ENCODE measurements around the gene KIF1A.
"Not testable (repeated sequence)": the region's sequence is repeated elsewhere in the genome, so short reads cannot be mapped to it uniquely, and the experiment has no call there.

The KIF1A gene

DNA sequence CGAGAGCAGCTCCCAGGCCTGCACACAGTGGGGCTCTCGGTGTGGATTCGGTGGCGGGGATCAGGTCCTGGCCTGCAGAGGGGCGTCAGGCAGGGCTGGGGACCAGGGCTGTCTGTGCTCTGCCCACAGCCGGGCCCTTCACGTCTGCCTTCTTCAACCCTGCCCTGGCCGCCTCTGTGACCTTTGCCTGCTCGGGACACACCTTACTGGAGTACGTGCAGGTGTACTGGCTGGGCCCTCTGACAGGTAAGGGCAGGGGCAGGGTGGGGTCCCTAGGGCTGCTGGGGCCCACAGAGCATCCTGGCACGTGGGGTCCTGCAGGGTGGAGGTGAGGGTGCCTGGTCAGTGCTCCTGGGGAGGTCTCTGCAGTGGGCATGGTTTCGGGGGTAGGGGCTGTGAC is 125.7 kb downstream of the KIF1A start:
- not testable (repeated sequence) for H3K36me3 ChIP-seq (ENCODE audit: insufficient read depth, low read length); H3K4me1 ChIP-seq (ENCODE audit: insufficient read depth, low read length); H3K9me3 ChIP-seq (ENCODE audit: control insufficient read depth, insufficient read depth, low read length); H3K9ac ChIP-seq (ENCODE audit: low read depth, low read length)

DNA sequence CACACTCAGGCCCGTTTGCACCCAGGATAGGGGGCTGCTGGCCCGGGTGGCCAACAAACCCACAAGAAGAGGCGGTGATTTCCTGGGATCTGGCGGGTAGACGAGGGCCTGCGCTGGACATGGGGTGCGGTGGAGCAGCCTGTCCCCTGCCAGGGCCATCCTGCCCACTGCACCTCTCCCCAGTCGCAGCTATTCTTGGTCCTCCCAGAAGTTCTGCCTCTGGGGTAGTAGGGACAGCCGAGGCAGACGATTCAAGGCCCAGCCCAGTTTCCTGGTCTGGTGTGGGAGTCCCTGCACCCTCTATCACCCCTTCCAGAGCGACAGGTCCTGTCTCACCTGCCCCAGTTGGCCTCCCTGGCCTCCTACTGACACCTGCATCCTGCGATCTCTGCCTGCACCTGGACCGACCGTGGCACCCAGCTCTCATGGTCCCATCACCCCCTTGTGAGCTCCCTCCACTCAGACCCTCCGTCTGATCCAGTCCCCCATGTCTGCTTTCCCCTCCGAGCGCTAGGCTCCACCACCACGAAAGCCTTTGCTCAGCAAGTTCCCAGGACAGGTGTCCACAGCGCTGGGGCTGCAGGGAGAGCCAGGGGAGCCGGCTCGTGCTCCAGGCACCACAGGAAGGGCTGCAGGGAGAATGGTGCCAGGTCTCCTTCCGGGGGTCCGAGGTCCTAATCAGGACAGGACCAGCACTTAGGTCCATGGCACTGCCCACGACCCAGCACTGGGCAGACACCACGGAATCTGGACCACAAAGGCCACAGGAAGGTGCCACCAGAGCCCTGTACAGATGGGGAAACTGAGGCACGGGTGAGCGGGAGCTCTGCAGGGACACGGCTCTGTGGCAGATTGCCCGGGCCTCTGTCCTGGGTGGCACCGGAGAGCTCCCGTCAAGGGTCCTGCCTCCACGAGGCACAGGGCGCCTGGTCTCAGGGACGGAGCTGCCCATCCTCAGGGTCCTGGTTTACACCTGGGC is 127.1 kb downstream of the KIF1A start:
- H3K4me1 ChIP-seq (ENCODE audit: insufficient read depth, low read length); H3K9me3 ChIP-seq (ENCODE audit: control insufficient read depth, insufficient read depth, low read length); H3K9ac ChIP-seq (ENCODE audit: low read depth, low read length); H3K36me3 ChIP-seq (ENCODE audit: insufficient read depth, low read length): not testable (repeated sequence)

DNA sequence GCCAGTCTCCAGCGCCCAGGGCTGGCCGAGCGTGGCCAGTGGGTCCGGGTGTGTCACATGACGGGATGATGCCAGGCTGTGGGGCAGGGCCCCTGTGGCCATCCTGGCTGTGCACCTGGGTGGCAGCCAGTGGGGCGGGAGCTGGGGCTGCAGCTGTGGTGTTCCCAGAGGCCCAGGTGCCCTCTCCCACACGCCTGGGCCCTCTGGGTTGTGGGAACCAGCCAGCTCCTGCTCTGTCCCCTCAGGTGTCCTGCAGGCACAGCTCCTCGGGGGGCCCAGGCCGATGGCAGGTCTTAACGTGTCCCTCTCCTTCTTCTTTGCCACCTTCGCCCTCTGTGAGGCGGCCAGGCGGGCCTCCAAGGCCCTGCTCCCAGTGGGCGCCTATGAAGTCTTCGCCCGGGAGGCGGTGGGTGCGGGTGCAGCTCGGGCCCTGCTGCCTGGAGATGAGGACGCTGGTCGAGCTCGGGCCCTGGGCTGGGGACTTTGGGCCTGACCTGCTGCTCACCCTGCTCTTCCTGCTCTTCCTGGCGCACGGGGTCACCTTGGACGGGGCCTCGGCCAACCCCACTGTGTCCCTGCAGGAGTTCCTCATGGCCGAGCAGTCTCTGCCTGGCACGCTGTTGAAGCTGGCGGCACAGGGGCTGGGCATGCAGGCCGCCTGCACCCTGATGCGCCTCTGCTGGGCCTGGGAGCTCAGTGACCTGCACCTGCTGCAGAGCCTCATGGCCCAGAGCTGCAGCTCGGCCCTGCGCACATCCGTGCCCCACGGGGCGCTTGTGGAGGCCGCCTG is 128.2 kb downstream of the KIF1A start, which contains the start of gene AQP12A:
TSS of gene AQP12A (plus strand) at position 236 of the 790 bp plus-strand sequence. CDS start at position 284, 48 bp downstream.
- not testable (repeated sequence) for H3K9me3 ChIP-seq (ENCODE audit: control insufficient read depth, insufficient read depth, low read length); H3K36me3 ChIP-seq (ENCODE audit: insufficient read depth, low read length); H3K9ac ChIP-seq (ENCODE audit: low read depth, low read length); H3K4me1 ChIP-seq (ENCODE audit: insufficient read depth, low read length)

DNA sequence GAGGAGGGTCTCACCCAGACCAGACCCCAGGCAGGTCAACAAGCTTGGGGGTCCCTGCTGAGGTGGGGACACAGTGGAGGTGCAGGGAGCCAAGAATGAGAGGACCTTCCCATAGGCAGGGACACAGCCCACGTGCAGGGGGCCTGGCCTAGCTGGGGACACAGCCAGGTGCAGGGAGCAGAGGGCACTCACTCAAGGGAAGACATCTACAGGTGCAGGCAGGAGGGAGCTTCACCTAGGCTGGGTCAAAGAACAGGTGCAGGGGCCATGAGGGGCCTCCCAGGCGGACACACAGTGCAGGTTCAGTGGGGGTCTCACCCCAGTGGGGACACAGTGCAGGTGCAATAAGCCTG is 129.0 kb downstream of the KIF1A start:
- not testable (repeated sequence) for H3K36me3 ChIP-seq (ENCODE audit: insufficient read depth, low read length); H3K9me3 ChIP-seq (ENCODE audit: control insufficient read depth, insufficient read depth, low read length); H3K9ac ChIP-seq (ENCODE audit: low read depth, low read length); H3K4me1 ChIP-seq (ENCODE audit: insufficient read depth, low read length)

DNA sequence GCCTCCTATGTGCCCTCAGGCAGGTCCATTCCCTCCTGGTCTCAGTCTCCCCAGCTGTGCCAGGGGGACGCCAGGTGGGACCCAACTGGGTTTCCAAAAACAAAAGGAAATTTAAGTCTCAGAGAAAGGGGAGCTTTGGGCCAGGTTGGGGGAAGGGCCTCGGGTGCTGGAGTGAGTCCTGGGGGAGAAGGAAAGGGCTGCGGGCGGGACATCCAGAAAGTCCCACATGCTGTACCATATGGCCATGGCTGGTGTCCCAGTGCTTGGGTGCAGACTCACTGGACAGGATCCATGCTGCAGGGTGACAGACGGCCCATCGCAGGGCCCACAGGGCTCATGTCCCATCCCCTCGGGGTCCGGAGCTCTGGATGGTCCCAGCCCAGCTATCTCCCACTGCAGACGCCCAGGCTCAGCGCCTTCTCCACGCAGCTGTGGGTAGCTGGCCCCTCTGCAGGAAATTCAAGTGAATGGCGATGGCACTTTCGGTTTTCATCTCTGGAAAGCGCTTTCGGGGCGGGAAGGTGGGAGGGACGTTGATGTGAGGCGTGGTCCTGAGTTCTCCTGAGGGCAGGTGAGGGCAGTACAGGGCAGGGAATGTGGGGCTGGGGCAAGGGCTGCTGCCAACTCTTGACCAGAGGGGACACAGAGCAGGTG is 129.5 kb downstream of the KIF1A start:
- not testable (repeated sequence) for H3K4me1 ChIP-seq (ENCODE audit: insufficient read depth, low read length); H3K9me3 ChIP-seq (ENCODE audit: control insufficient read depth, insufficient read depth, low read length); H3K36me3 ChIP-seq (ENCODE audit: insufficient read depth, low read length); H3K9ac ChIP-seq (ENCODE audit: low read depth, low read length)

DNA sequence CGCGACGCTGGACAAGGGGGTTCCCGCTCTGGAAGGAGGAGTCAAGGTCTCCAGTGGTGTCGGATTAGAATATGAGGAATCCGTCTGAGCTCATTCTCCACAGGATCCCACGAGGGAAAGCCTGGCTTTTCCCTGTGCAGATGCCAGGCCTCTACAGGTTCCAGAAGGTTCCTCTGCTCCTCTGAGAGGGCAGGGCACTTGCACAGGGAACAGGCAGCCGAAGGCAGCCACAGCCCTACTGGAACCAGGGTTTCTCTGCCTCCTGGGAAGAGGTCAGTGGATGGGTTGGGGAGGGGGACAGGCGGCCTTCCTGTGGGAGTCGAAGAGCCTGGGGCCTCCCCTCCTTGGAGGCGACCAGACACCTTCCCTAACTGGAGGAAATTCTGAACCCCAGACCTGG is 130.0 kb downstream of the KIF1A start:
- no peaks in the 10 kb centered on the region for H3K4me1 ChIP-seq (ENCODE audit: insufficient read depth, low read length)

DNA sequence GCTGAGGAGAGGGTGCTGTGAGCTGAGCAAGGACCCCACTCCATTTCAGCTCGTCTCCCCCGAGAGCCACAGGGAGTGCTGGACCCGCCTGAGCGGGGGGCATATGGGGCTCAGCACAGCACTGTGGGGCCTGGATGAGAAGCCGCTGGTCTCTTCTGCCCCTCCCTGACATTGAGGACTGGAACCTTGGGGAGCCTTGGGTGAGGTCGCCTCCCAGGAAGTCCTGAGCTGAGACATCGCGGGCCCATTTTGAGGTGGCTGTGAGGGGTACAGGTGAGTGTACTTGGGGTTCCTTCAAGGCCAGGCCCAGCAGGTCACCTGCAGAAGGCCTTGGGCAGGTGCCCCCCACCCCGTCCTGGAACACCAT is 131.5 kb downstream of the KIF1A start:
- H3K9me3 ChIP-seq (ENCODE audit: control insufficient read depth, insufficient read depth, low read length) = no peaks in the 10 kb centered on the region
- no peaks in the 10 kb centered on the region for H3K4me1 ChIP-seq (ENCODE audit: insufficient read depth, low read length)
- no peak overlapping the region for H3K9ac ChIP-seq (ENCODE audit: low read depth, low read length)
- no peaks in the 10 kb centered on the region for H3K36me3 ChIP-seq (ENCODE audit: insufficient read depth, low read length)

More for the DNA sequence above, 130.0 kb downstream of the KIF1A start:
- no peaks in the 10 kb centered on the region for H3K9me3 ChIP-seq (ENCODE audit: control insufficient read depth, insufficient read depth, low read length)
- H3K36me3 ChIP-seq (ENCODE audit: insufficient read depth, low read length) = no peaks in the 10 kb centered on the region
- H3K9ac ChIP-seq (ENCODE audit: low read depth, low read length) = no peak overlapping the region

DNA sequence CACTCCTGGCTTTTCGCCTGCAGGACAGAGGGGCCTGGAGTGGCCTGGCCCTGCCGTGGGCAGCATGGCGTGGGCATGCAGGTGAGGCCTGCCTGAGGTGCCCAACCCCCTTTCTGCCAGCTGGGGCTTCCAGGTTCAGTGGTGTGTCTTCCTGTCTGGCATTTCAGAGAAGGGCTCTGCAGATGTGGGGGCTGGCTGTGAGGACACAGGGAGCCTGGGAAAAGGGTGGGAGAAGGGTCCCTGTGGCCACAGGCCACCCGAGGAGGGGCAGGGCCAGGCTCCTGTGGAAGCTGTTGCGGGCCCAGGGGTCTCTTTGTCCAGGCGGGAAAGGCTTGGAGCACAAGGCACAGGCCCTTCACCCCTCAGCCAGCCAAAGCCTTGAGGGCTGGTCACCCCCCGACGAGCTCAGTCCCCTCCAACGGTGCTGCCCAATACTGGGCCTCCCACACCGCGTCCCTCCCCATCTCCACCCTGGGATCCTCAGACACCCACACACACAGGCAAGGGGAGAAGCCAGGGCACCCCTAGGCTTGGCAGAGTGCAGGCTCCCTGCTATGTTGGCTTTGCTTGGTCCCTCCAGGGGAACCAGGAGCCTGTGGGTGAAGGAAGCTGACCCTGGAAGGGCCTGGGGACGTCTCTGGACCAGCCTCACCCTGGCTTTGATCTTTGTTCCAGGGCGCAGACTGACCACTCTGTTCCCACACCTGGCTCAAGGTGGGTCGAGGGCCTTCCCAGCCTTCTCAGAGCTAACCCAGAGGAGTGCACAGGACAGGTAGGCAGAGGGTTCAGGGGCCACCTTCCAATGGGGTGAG is 132.1 kb downstream of the KIF1A start:
- Histone ChIP-seq H3K36me3 (ENCODE audit: insufficient read depth, low read length) (no peaks in the 10 kb centered on the region), H3K4me1 (ENCODE audit: insufficient read depth, low read length) (no peaks in the 10 kb centered on the region), H3K9ac (ENCODE audit: low read depth, low read length) (no peak overlapping the region), H3K9me3 (ENCODE audit: control insufficient read depth, insufficient read depth, low read length) (no peaks in the 10 kb centered on the region)

DNA sequence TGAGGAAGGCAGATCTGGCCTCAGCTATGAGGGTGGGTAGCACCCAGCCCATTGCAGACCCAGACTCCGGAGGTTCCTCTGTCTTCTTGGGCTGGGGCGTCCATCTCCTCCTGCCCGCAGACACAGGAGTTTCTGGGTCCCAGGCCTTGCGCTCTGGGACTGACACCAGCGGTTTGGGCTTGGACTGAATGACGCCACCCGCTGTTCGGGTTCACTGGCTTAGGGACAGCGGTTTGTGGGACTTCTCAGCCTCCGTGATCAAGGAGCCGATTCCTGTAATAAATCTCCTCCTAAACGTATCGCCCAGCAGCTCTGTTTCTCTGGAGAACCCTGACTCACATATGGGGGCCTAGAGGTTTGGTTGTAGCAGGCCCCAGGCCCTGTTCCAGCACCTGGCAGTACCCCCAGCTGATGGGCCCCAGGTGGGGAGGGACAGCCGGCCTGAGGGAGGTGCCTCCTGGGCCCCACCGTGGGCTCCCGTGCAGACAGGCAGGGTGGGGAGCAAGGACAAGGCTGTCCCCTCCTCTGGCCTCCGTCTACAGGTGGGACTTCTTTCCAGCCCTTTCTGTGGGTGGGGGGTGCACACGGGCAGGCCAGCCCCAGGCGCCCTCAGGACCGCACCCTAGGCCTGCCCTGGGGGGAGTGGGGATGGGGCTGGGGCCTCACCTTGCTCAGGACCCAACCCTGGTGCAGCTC is 132.8 kb downstream of the KIF1A start:
- no peaks in the 10 kb centered on the region for H3K4me1 ChIP-seq (ENCODE audit: insufficient read depth, low read length)
- no peaks in the 10 kb centered on the region for H3K9me3 ChIP-seq (ENCODE audit: control insufficient read depth, insufficient read depth, low read length)
- no peak overlapping the region for H3K9ac ChIP-seq (ENCODE audit: low read depth, low read length)
- H3K36me3 ChIP-seq (ENCODE audit: insufficient read depth, low read length) = no peaks in the 10 kb centered on the region

DNA sequence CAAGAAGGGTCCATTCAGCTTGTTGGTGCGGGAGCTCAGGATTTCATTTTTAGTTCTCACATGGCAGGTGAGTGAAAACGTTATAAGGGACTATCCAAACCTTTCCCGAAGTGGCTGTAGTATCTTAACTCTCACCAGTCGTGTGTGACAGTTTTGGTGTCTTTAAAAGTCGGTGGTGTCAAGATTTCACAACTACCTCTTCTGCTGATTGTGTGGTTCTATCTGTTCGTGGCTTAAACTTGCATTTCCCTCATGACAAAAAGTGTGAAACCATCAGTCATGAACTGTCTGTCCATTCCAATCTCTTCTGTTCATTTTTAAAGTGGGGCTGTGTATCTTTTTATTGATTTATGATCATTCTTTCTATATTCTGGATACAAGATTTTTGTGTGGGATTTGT is 133.6 kb downstream of the KIF1A start:
- H3K9ac ChIP-seq (ENCODE audit: low read depth, low read length) = no peak overlapping the region
- no peaks in the 10 kb centered on the region for H3K36me3 ChIP-seq (ENCODE audit: insufficient read depth, low read length)
- H3K4me1 ChIP-seq (ENCODE audit: insufficient read depth, low read length) = no peaks in the 10 kb centered on the region
- H3K9me3 ChIP-seq (ENCODE audit: control insufficient read depth, insufficient read depth, low read length) = no peaks in the 10 kb centered on the region

DNA sequence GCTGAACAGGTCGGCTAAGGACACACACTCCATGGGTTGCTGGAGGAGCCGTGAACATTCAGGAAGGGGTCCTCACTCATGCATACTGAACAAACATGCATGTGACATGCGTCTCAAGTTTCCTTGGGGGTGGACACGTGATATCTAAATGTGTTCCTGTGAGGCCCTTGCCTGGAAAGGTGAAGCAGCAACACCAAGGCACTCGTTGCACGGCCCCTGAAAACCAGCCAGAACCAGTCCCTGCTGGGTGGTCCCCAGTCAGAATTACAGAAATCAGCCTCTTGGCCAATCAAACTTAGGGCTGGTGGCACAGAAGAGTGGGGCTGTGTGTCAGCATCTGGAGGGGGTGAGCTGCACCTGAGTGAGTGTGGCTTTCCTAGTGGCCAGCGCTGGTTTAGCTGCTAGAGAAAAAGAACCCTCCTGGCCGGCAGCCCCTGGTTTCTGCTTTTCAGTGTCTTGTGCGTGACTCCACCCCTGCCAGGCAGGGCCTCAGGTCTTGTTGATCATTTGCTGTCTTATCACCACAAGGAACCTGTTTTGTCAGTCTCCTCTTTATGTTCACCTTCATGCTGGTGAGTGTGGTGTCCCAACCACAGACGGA is 134.1 kb downstream of the KIF1A start:
- no peaks in the 10 kb centered on the region for H3K4me1 ChIP-seq (ENCODE audit: insufficient read depth, low read length)
- H3K9me3 ChIP-seq (ENCODE audit: control insufficient read depth, insufficient read depth, low read length) = no peaks in the 10 kb centered on the region
- H3K9ac ChIP-seq (ENCODE audit: low read depth, low read length) = no peak overlapping the region
- no peaks in the 10 kb centered on the region for H3K36me3 ChIP-seq (ENCODE audit: insufficient read depth, low read length)

DNA sequence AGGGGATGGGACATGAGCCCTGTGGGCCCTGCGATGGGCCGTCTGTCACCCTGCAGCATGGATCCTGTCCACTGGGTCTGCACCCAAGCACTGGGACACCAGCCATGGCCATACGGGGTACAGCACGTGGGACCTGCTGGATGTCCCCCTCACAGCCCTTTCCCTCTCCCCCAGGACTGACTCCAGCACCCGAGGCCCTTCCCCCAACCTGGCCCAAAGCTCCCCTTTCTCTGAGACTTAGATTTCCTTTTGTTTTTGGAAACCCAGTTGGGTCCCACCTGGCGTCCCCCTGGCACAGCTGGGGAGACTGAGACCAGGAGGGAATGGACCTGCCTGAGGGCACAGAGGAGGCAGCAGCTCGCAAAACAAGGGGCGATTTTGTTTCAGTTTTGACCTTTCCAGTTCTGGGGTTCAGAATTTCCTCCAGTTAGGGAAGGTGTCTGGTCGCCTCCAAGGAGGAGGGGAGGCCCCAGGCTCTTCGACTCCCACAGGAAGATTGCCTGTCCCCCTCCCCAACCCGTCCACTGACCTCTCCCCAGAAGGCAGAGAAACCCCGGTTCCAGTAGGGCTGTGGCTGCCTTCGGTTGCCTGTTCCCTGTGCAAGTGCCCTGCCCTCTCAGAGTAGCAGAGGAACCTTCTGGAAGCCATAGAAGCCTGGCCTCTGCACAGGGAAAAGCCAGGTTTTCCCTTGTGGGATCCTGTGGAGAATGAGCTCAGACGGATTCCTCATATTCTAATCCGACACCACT is 135.9 kb downstream of the KIF1A start:
- not testable (repeated sequence) for H3K4me1 ChIP-seq (ENCODE audit: insufficient read depth, low read length); H3K36me3 ChIP-seq (ENCODE audit: insufficient read depth, low read length); H3K9ac ChIP-seq (ENCODE audit: low read depth, low read length); H3K9me3 ChIP-seq (ENCODE audit: control insufficient read depth, insufficient read depth, low read length)
